Effector memory CD4-positive, alpha-beta T cell (primary cell): Measurements from ENCODE around the gene VAV1.
"Not testable (repeated sequence)": the region's sequence is repeated elsewhere in the genome, so short reads cannot be mapped to it uniquely, and the experiment has no call there.

Source experiments
- DNase-seq, 3 donors: peaks; one replicate each; pipeline ENCODE4 v3.0.0-alpha.2; 2020
- H3K27ac ChIP-seq: 2 replicates; pipeline ENCODE4 v1.7.0; 2013; ENCODE audit warnings: mild to moderate bottlenecking, low read length, moderate library complexity; ENCODE audit not compliant: insufficient read depth, poor library complexity, severe bottlenecking
- H3K27me3 ChIP-seq: replicated peaks from 2 replicates; pipeline ENCODE4 v1.7.0; 2013; ENCODE audit warnings: mild to moderate bottlenecking, low read length; ENCODE audit not compliant: insufficient read depth, control insufficient read depth, poor library complexity, severe bottlenecking
- H3K36me3 ChIP-seq: 2 replicates; pipeline ENCODE4 v1.7.0; 2013; ENCODE audit warnings: mild to moderate bottlenecking, low read length, moderate library complexity; ENCODE audit not compliant: control insufficient read depth, insufficient read depth
- H3K4me1 ChIP-seq: 2 replicates; pipeline ENCODE4 v1.7.0; 2013; ENCODE audit warnings: low read length, mild to moderate bottlenecking; ENCODE audit not compliant: control insufficient read depth, insufficient read depth, poor library complexity, severe bottlenecking
- H3K4me3 ChIP-seq: 2 replicates; pipeline ENCODE4 v1.7.0; 2013; ENCODE audit warnings: low read length, low read depth, mild to moderate bottlenecking; ENCODE audit not compliant: insufficient read depth, poor library complexity, severe bottlenecking
- H3K9me3 ChIP-seq: 2 replicates; pipeline ENCODE4 v1.7.0; 2013; ENCODE audit warnings: mild to moderate bottlenecking, low read length, moderate library complexity; ENCODE audit not compliant: control insufficient read depth

The VAV1 gene

DNA sequence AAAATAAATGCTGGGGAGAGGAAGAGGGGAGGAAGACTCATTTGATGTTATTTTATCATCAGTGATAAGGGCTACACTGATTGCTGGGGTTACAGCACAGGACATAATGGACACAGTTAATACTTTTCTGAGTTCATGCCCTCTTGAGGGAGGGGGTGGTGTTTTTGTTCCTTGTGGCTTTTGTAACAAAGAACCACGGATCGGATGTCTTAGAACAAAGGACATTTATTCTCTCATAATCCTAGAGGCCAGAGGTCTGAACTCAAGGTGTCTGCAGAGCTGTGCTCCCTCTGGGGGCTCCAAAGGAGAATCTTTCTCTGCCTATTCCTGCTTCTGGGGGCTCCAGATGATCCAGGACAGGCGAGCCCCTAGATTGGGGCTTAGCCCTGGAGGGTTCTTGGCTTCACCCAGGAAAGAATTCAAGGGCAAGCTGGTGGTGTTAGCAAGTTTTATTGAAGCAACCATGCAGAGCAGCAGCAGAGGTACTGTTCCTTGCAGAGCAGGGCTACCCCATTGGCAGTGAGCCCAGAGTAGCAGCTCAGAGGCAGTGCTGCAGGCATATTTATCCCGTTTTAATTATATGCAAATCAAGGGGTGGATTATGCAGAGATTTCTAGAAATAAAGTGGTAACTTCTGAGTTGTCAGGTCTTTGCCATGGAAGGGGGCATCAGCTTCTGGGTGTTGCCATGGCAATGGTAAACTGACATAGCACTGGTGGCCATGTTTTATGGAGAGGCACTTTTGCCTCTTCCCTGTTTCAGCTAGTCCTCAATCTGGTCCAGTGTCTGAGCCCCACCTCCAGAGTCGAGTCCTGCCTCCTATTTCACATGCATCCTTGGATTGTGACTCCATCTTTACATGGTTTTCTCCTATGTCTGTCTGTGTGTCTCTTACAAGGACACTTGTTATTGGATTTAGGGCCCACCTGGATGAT lies 18.0 kb downstream of the VAV1 start:
- no peak for DNase-seq
- H3K4me3 ChIP-seq, result no peak overlapping the region
- peaks cover 17% of the 10 kb centered on the region for H3K36me3 ChIP-seq
- no peaks in the 10 kb centered on the region for H3K9me3 ChIP-seq
- H3K4me1 ChIP-seq, result peaks cover 16% of the 10 kb centered on the region
- H3K27me3 ChIP-seq, result no peaks in the 10 kb centered on the region
- H3K27ac ChIP-seq, result no peak overlapping the region

DNA sequence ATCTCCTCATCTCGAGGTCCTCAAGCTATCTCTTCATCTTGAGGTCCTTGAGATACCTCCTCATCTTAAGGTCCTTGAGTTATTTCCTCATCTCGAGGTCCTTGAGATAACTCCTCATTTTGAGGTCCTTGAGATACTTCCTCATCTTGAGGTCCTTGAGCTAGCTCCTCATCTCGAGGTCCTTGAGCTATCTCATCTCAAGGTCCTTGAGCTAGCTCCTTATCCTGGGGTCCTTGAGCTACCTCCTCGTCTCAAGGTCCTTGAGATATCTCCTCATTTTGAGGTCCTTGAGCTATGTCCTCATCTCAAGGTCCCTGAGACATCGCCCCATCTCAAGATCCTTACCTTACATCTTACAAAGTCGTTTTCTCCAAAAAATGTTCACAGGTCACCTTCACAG lies 18.7 kb downstream of the VAV1 start:
- Histone ChIP-seq H3K4me3 (no peak overlapping the region), H3K9me3 (no peaks in the 10 kb centered on the region), H3K27me3 (no peaks in the 10 kb centered on the region), H3K27ac (no peak overlapping the region), H3K36me3 (peaks cover 12% of the 10 kb centered on the region), H3K4me1 (peaks cover 16% of the 10 kb centered on the region)
- no peak for DNase-seq

- H3K36me3 ChIP-seq, result peaks cover 15% of the 10 kb centered on the region
These were observed 20.9 kb downstream of the VAV1 start for GRCh38 chr19:6793411-6793810.

GRCh38 chr19:6793973-6794372 lies 21.5 kb downstream of the VAV1 start:
- DNase-seq, result no peak
- peaks cover 15% of the 10 kb centered on the region for H3K36me3 ChIP-seq
- H3K9me3 ChIP-seq, result no peaks in the 10 kb centered on the region
- no peak overlapping the region for H3K27ac ChIP-seq
- no peak overlapping the region for H3K4me3 ChIP-seq
- H3K27me3 ChIP-seq, result no peaks in the 10 kb centered on the region
- peaks cover 20% of the 10 kb centered on the region for H3K4me1 ChIP-seq

More at GRCh38 chr19:6793411-6793810, 20.9 kb downstream of the VAV1 start:
- no peak overlapping the region for H3K27ac ChIP-seq
- no peaks in the 10 kb centered on the region for H3K9me3 ChIP-seq
- no peak for DNase-seq
- no peaks in the 10 kb centered on the region for H3K27me3 ChIP-seq
- no peak overlapping the region for H3K4me3 ChIP-seq
- H3K4me1 ChIP-seq, result peaks cover 20% of the 10 kb centered on the region

- Histone ChIP-seq H3K9me3 (no peaks in the 10 kb centered on the region), H3K27me3 (no peaks in the 10 kb centered on the region), H3K36me3 (peaks cover 15% of the 10 kb centered on the region), H3K4me1 (peaks cover 20% of the 10 kb centered on the region), H3K4me3 (no peak overlapping the region), H3K27ac (no peak overlapping the region)
- DNase-seq, result no peak
These were observed 22.4 kb downstream of the VAV1 start for GRCh38 chr19:6794686-6795431.

- Histone ChIP-seq H3K4me3 (no peak overlapping the region), H3K4me1 (peaks cover 16% of the 10 kb centered on the region), H3K36me3 (peaks cover 11% of the 10 kb centered on the region), H3K27me3 (no peaks in the 10 kb centered on the region), H3K27ac (no peak overlapping the region), H3K9me3 (no peaks in the 10 kb centered on the region)
- no peak for DNase-seq
These were observed 23.8 kb downstream of the VAV1 start for GRCh38 chr19:6796278-6796677.

GRCh38 chr19:6797646-6798045 lies 25.1 kb downstream of the VAV1 start:
- no peak for DNase-seq
- H3K9me3 ChIP-seq, result no peaks in the 10 kb centered on the region
- H3K4me1 ChIP-seq, result peaks cover 23% of the 10 kb centered on the region
- H3K27ac ChIP-seq, result no peak overlapping the region
- H3K4me3 ChIP-seq, result no peak overlapping the region
- peaks cover 11% of the 10 kb centered on the region for H3K36me3 ChIP-seq
- no peaks in the 10 kb centered on the region for H3K27me3 ChIP-seq

DNA sequence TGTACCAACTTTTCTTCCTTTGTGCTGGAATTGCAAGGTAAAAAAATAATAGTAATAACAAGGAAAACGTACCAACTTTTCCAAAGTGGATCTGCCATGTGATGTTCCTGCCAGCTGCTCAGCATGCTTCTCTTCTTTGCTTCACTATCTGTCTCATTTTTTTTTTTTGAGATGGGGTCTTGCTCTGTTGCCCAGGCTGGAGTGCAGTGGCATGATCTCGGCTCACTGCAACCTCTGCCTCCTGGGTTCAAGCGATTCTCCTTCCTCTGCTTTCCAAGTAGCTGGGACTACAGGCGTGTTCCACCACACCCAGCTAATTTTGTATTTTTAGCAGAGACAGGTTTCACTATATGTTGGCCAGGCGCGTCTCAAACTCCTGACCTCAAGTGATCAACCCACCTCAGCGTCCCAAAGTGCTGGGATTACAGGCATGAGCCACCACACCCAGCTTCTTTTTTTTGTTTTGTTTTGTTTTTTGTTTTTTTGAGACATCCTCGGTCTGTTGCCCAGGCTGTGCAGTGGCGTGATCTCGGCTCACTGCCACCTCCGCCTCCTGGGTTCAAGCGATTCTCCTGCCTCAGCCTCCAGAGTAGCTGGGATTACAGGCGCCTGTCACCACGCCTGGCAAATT lies 27.8 kb downstream of the VAV1 start:
- H3K4me1 ChIP-seq, result peaks cover 28% of the 10 kb centered on the region
- not testable (repeated sequence) for DNase-seq, H3K9me3 ChIP-seq, H3K36me3 ChIP-seq, H3K27me3 ChIP-seq
- peak overlapping the region; percentile 78 for H3K27ac ChIP-seq
- peak overlapping the region; percentile 17 for H3K4me3 ChIP-seq

DNA sequence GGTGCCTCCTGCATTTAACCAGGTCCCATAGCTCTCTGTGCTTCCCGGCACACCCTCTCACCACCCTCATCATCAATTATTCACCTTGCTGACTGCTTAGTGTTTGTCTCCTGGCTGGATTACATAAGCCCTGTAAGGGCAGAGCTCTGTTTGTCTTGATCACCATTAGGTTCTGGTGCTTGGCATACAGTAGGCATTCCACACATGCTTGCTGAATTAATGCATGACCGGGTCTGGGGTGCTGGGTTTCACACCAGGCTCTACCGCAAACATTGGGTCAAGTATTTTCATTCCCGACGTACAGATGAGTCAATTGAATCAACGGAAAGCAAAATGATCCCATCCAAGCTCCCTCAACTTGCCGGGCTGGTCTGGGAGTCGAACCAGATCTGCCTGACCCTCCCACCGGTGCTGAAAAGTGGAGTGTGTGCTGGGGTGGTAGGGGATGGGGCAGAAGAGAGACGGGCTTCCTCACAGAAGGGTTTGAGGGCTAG lies 28.5 kb downstream of the VAV1 start:
- H3K27me3 ChIP-seq, result no peaks in the 10 kb centered on the region
- peaks cover 28% of the 10 kb centered on the region for H3K4me1 ChIP-seq
- peak overlapping the region; percentile 49 for H3K4me3 ChIP-seq
- peak overlapping the region; percentile 78 for H3K27ac ChIP-seq
- peak in 1 of 3 donors; percentile 4 for DNase-seq
- H3K9me3 ChIP-seq, result no peaks in the 10 kb centered on the region
- peaks cover 4% of the 10 kb centered on the region for H3K36me3 ChIP-seq
